ENCODE measurements around the gene TRAF3IP1. TPM values are rescaled to one million over a fixed set of nuclear protein-coding genes. Genes with fewer than 3 reads are reported as not detected.

Gene TRAF3IP1
- total and polyA plus RNA-seq, 12 donors: 4.0 to 20.4 (median 10.4) TPM

DNA sequence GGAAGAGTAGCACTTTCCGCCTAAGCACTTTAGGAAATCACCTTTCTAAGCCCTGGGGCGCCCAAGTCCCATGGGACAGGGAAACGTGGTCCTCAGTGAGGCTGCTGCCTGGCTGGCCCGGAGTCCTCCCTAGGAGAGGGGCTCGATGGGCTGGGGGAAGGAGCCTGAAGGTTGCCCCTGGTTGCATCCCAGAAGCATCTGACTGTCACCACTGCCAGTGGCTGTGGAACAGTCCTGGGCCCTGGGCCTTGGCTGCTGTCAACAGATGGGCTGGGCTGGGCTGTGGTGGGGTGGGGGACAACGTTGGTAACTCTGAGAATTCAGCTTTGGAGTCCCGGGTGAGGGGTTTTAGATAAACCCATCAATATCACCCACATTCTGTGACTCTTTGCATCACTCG, 128.9 kb downstream of the TRAF3IP1 start:
- Histone ChIP-seq H3K27me3 (peaks cover 0 to 6% (median 0%) of the 10 kb centered on the region in 7 donors), H3K9me3 (no peaks in the 10 kb centered on the region), H3K4me3 (no peak overlapping the region), H3K36me3 (peaks cover 0 to 84% (median 31%) of the 10 kb centered on the region in 9 donors), H3K27ac (peak overlapping the region in 5 of 10 donors; percentile 32 to 80 (median 65)), H3K4me1 (peaks cover 0 to 36% (median 22%) of the 10 kb centered on the region in 9 donors)
- TF ChIP-seq, protein P1, sequence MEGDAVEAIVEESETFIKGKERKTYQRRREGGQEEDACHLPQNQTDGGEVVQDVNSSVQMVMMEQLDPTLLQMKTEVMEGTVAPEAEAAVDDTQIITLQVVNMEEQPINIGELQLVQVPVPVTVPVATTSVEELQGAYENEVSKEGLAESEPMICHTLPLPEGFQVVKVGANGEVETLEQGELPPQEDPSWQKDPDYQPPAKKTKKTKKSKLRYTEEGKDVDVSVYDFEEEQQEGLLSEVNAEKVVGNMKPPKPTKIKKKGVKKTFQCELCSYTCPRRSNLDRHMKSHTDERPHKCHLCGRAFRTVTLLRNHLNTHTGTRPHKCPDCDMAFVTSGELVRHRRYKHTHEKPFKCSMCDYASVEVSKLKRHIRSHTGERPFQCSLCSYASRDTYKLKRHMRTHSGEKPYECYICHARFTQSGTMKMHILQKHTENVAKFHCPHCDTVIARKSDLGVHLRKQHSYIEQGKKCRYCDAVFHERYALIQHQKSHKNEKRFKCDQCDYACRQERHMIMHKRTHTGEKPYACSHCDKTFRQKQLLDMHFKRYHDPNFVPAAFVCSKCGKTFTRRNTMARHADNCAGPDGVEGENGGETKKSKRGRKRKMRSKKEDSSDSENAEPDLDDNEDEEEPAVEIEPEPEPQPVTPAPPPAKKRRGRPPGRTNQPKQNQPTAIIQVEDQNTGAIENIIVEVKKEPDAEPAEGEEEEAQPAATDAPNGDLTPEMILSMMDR (IDR thresholded peaks at IDR 0.05): no peak
- intact Hi-C loops (cut with DNase I): loop anchor here in 2 of 10 donors (2.0 to 10.0 kb wide), 2 partner anchors 54 to 70 kb away; no protein-coding TSS in a partner anchor
- ATAC-seq (peak in 1 of 8 donors; percentile 27), DNase-seq (no peak)
- WGBS, 2 donors: 78 to 84% methylated on average over 8 of the region's 8 CpGs

DNA sequence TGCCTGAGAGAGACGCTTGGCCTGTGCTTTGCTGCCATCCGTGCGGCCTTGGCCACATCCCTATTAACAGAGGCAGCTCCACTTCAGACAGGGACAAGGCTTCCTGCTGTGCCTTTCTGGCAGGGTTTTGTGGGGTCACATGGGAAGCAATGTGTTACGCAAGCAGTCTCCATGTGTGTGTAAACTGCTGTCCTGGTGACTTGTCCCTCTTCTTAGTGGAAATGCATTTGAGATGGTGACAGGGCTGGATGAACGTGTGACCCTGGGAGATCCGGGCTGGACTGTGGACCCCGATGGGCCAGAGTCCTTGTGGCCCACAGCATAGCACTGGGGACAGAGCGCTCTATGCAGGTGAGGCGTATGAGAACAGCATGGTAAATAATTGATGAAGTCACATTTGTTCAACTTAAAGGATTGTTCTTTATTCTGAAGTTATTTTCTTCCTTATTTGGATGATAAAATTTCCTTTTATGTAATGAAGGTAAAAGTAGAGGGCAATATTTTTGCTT, 129.6 kb downstream of the TRAF3IP1 start:
- ATAC-seq (peak; percentile 84 to 93 (median 89)), DNase-seq (peak; percentile 63 to 66)
- H3K4me3 ChIP-seq: no peak overlapping the region
- peaks cover 0 to 36% (median 22%) of the 10 kb centered on the region in 9 donors for H3K4me1 ChIP-seq
- intact Hi-C loops (cut with DNase I): loop anchor here in 3 of 10 donors (2.0 to 10.0 kb wide), 3 partner anchors 55 to 73 kb away; no protein-coding TSS in a partner anchor
- peaks cover 0 to 3% (median 0%) of the 10 kb centered on the region in 7 donors for H3K27me3 ChIP-seq
- peak overlapping the region in 8 of 10 donors; percentile 21 to 80 (median 55) for H3K27ac ChIP-seq
- 52 to 60% methylated on average over 9 of the region's 9 CpGs for WGBS, 2 donors
- H3K36me3 ChIP-seq: peaks cover 0 to 77% (median 23%) of the 10 kb centered on the region in 9 donors
- no peaks in the 10 kb centered on the region for H3K9me3 ChIP-seq
- TF ChIP-seq, protein P1 (IDR thresholded peaks at IDR 0.05): no peak

DNA sequence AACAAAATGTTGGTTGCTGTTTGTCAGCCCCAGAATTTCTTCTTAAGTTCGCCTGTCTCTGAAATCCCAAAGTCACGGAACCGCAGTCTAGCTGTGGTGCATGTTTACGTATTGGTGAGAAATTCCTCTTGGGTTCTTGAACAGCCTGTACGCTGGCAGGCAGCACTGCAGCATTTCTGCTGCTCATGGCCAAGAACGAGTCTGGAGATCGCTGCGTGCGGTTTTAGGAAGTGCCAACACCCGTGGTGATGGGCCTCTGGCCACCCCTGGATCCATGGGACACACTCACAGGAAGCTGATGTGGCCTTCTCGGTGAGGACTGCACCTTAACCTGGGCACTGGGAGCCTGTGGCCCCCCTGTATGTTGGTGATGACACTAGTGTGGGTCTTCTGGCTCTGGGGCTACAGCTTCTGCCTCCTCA, 130.1 kb downstream of the TRAF3IP1 start:
- H3K27ac ChIP-seq: peak overlapping the region in 8 of 10 donors; percentile 21 to 80 (median 55)
- ATAC-seq (peak in 7 of 8 donors; percentile 48 to 88 (median 65)), DNase-seq (peak in 1 of 2 donors; percentile 51)
- H3K36me3 ChIP-seq: peaks cover 0 to 72% (median 21%) of the 10 kb centered on the region in 9 donors
- no peak overlapping the region for H3K4me3 ChIP-seq
- peaks cover 0 to 3% (median 0%) of the 10 kb centered on the region in 7 donors for H3K27me3 ChIP-seq
- intact Hi-C loops (cut with DNase I): loop anchor here in 1 of 10 donors (5.0 kb wide), 1 partner anchor 73 kb away; no protein-coding TSS in a partner anchor
- TF ChIP-seq, protein P1 (IDR thresholded peaks at IDR 0.05): no peak
- peaks cover 0 to 3% (median 0%) of the 10 kb centered on the region in 11 donors for H3K9me3 ChIP-seq
- H3K4me1 ChIP-seq: peaks cover 0 to 36% (median 22%) of the 10 kb centered on the region in 9 donors
- 62 to 66% methylated on average over 11 of the region's 11 CpGs for WGBS, 2 donors

Other genes starting within 250 kb of the TRAF3IP1 start
- gene ESPNL, start 220.2 kb upstream of the TRAF3IP1 start, total RNA-seq: 1 to 10 TPM in 1 of 10 donors, under 1 TPM in 7, not detected in 2; 0.10 to 1.7 (median 0.38) TPM
- under 1 TPM; 0.01 to 0.29 TPM for gene ESPNL, start 220.2 kb upstream of the TRAF3IP1 start, polyA plus RNA-seq
- gene KLHL30, start 181.8 kb upstream of the TRAF3IP1 start, total RNA-seq: 10 to 100 TPM; 18.9 to 30.1 (median 26.7) TPM
- 1 to 10 TPM; 3.0 to 9.8 TPM for gene KLHL30, start 181.8 kb upstream of the TRAF3IP1 start, polyA plus RNA-seq
- 1 to 10 TPM in 1 of 10 donors, under 1 TPM in 3, not detected in 6; 0.11 to 1.3 (median 0.60) TPM for gene ERFE, start 161.5 kb upstream of the TRAF3IP1 start, total RNA-seq
- gene ERFE, start 161.5 kb upstream of the TRAF3IP1 start, polyA plus RNA-seq: under 1 TPM in 1 of 2 donors, not detected in 1; 0.68 TPM
- 10 to 100 TPM; 19.6 to 31.0 (median 24.2) TPM for gene ILKAP, start 116.8 kb upstream of the TRAF3IP1 start, total RNA-seq
- gene ILKAP, start 116.8 kb upstream of the TRAF3IP1 start, polyA plus RNA-seq: 10 to 100 TPM; 38.0 to 83.9 TPM
- 1 to 10 TPM; 1.1 to 3.9 (median 1.9) TPM for gene HES6, start 80.5 kb upstream of the TRAF3IP1 start, total RNA-seq
- 1 to 10 TPM; 3.9 to 6.9 TPM for gene HES6, start 80.5 kb upstream of the TRAF3IP1 start, polyA plus RNA-seq
- gene PER2, start 31.9 kb upstream of the TRAF3IP1 start, total RNA-seq: 10 to 100 TPM in 3 of 10 donors, 1 to 10 TPM in 7; 3.1 to 19.0 (median 8.0) TPM
- 1 to 10 TPM; 1.4 to 4.5 TPM for gene PER2, start 31.9 kb upstream of the TRAF3IP1 start, polyA plus RNA-seq
- gene ASB1, start 106.4 kb downstream of the TRAF3IP1 start, total RNA-seq: 10 to 100 TPM; 31.4 to 61.5 (median 51.2) TPM
- gene ASB1, start 106.4 kb downstream of the TRAF3IP1 start, polyA plus RNA-seq: 10 to 100 TPM; 32.0 to 41.9 TPM